CD4-positive, alpha-beta T cell treated with Interleukin-10 for 1 hour (primary cell): Measurements from ENCODE around the gene C16orf89.

Source experiments
- DNase-seq: peaks from one replicate; pipeline ENCODE4 v3.0.0-alpha.2; 2020

C16orf89 gene

GRCh38 chr16:5027575-5028235, 38.1 kb downstream of the C16orf89 start:
- no peak for DNase-seq

- no peak for DNase-seq
Measured at GRCh38 chr16:5027086-5027485, 38.7 kb downstream of the C16orf89 start.

GRCh38 chr16:5026664-5027063, 39.1 kb downstream of the C16orf89 start:
- DNase-seq = no peak

DNA sequence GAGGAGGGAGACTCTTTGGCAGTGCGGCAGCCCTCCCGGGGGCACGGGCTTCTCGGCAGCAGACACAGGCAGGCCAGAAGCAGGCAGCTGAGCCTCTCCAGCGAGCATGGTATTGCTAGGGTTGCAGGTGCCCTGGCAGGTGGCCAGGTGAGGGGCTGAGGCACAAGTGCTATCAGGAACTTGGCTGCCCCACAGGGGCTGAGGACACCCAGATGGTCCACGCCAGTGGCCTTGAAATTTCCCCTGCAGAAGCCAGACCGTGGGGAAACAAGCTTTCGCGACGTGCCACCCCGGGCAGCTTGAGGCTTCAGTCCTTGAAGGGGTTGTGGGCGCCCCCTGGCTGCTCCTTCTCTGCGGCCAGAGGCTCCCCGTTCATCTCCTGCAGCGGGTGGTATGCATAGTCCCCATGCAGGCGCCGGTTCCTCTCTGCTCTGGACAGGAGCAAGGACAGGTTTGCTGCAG, 40.6 kb downstream of the C16orf89 start:
- DNase-seq = no peak

GRCh38 chr16:5024632-5025031, 41.1 kb downstream of the C16orf89 start:
- DNase-seq = no peak

- DNase-seq = no peak
Measured at GRCh38 chr16:5022521-5022920, 43.2 kb downstream of the C16orf89 start.

DNA sequence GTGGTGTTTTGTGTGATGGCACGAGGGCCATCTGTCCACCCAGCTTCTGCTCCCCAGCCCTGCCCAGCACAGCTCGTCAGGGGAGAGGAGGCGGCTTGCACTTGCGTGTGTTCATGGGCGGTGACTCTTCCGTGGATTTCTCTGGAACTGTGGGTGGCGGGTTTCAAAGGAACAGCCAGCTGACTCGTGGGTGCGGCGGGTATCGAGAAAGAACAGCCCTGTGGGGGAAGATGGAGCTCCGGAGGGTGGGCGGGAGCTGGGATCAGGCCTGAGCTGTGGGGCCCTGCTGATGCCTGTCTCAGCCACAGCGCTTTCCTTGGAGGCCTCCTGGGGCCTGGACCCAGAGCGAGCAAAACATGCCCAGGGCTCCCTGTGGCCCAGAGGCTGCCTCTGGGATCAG, 45.2 kb downstream of the C16orf89 start:
- DNase-seq = no peak

DNA sequence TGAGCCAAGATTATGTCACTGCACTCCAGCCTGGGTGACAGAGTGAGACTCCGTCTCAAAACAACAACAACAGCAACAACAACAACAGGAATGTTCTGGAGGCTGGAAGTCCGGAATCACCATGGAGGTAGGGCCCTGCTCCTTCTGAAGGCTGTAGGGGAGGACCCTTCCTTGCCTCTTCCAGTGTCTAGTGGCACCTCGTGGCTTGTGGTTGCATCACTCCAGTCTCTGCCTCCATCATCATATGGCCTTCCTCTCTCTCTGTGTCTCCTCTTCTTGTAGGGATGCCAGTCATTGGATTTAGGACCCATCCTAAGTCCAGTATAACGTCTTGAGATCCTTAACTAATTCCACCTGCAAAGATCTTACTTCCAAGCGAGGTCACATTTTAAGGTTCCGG, 46.0 kb downstream of the C16orf89 start:
- DNase-seq = no peak

GRCh38 chr16:5018793-5019192, 47.0 kb downstream of the C16orf89 start:
- no peak for DNase-seq

DNA sequence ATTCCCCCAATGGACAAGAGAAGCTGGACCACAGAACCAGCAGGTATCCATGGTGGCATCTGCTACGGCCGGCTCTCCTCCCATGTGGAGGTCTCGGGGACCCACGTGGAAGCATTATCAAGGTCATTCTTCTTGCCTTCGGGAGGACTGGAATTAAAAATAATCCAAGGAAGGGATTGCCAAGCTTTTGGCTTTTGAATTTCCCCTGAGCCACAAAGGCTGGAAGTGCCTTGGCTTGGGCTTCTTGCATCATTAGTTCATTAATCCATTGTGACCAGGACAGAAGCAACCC, 48.1 kb downstream of the C16orf89 start:
- no peak for DNase-seq

GRCh38 chr16:5016967-5017677, 48.6 kb downstream of the C16orf89 start:
- DNase-seq = no peak

GRCh38 chr16:5015887-5016286, 49.9 kb downstream of the C16orf89 start:
- no peak for DNase-seq

DNA sequence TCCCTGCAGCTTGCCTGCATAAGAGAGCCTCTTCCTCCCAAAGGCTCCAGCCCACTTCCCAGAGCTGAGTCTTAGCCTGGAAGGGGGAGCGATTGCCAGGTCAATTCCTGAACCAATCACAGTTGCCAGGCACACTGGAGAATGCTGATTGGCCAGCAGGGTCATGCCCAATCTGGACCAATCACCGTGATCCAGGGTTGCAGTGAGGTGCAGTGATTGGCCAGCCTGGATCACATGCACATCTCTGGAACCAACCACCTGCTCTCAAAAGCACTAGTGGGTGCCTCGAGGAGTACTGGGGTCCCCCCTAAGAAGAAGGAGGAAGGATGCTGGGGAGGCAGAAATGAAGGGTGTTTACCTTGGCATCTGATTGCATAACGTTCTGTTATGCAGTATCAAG, 50.4 kb downstream of the C16orf89 start:
- DNase-seq = no peak

GRCh38 chr16:5012887-5013286, 52.9 kb downstream of the C16orf89 start:
- DNase-seq = no peak

DNA sequence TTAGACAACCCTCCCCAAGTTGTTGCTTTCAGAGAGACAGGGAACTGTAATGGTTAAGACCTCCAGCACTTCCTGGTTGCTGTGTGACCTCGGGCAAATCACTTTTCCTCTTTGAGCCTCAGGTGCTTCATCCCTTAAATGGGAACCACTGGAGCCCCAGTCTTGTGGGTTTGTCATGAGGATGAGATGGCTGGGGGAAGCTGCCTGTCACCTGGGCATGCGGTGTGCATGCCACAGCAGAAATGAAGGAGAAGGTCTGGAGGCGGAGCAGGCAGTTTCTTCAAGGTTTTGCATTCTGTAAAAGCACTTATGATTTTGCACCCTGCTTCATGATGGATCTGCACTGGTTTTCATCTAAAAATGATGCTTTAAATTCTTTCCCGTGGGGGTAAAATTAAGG, 54.1 kb downstream of the C16orf89 start:
- DNase-seq = no peak

DNA sequence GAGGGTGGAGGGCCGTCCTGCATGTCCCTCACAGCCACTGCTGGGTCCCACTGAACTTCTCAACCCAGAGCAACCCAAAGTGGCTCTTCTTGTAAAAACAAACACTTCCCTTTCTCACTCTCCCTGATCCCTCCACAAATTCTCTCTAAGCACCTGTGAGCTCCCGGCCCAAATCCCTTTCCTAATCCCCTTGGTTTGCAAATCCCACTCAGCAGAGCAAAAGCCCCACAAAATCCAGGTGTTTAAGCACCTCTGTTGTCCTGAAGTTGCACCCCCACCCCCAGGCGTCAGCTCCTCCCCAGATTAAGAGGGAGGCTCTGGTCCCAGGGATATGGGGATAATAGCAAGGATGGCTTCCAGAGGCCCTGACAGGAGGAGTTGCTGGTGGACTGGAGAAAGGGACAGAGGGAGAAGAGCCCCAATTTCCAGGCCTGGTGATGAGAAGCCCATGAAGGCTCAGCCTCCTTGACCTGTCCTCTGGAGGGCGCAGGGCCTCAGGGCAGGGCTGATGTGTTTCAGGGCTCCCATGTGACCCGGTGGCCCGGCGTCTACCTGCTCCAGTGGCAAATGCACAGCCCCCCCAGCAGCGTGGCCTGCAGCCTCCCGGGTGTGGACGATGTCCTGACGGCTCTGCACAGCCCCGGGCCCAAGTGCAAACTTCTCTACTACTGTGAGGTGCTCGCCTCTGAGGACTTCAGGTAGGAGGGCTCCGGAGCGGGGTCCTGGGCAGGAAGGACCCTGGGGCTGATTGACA, 55.0 kb downstream of the C16orf89 start:
- no peak for DNase-seq

DNA sequence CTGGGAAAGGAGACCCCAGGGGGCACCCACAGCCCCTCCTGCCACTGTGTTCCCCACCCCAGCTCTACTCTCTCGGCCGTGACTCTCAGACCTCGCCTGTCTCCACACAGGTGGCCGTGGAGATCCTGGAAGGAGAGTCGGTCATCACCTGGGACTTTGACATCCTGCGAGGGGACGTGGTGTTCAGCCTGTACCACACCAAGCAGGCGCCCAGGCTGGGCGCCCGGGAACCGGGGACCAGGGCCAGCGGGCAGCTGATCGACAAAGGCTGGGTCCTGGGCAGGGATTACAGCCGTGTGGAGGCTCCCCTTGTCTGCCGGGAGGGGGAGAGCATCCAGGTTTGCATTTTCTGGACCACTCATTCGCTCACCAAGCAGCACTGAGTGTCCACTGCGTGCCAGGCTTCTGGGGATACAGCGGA, 57.4 kb downstream of the C16orf89 start:
- no peak for DNase-seq

DNA sequence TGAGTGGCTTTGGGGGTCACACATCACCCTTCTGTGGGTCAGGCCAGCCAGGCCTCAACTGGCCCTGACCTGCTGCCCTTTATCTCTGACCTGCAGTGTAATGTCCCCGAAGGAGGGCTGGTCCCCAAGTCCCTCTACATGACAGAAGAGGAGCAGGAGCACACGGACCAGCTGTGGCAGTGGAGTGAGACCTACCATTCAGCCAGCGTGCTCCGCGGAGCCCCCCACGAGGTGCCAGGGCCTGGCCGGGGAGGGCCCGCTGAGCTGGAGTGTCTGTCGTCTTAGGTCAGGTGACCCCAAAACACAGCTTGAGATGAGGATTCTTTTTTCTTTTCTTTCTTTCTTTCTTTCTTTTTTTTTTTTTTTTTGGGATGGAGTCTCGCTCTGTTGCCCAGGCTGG, 58.5 kb downstream of the C16orf89 start:
- DNase-seq = no peak

- no peak for DNase-seq
Measured at GRCh38 chr16:5006348-5007193, 59.2 kb downstream of the C16orf89 start.

DNA sequence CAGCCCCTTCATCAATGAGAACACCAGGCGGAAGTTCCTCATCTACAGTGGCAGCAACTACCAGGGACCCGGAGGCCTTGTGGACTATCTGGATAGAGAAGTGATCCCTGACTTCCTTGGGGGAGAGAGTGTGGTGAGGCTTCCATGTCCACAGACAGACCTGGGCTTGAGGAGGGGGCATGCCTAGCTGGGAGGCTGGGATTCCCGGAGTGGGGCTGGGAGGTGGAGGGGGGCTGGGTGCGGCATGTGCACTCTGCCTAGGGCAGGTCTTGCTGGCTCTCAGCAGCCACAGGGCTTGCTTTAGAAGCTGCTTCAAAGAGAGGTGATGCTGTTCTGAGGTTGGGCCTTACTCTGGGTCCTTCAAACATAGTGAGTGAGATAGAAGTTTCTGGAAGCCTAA, 59.8 kb downstream of the C16orf89 start:
- DNase-seq = no peak

DNA sequence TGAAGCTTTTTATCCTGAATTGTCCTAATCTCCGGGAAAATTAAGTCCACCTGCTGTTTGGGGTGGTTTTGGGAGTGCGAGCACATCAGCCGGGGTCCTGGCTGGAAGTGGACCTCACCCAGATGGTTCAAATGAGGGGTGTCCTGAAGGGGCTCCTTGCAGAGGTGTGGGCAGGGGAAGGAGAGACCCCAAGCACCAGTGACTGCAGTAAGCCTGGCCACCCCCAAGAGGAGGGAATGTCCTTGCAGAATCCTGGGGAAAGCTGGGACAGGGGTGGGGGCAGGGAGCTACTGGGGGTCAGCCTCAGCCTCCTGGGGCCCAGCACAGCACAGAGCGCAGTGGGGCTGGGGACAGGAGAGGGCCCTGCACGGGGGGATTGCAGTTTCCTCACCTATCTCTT, 61.4 kb downstream of the C16orf89 start:
- no peak for DNase-seq

GRCh38 chr16:5003828-5004227, 61.9 kb downstream of the C16orf89 start:
- no peak for DNase-seq

DNA sequence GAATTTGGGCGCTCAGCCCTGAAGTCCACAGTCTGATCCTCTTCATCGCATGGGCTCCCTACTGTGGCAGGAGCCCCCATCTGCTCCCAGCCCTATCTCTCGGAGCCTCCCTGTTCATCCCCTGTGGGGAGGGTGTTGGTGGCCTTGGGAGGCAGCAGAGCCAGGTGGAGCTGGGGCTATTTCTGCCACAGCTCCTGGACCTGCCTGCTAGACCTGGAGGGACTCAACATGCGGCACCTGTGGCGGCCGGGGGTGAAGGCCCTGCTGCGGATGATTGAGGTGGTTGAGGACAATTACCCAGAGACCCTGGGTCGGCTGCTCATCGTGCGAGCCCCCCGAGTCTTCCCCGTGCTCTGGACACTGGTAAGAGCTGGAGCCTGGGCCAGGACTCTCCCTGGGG, 62.5 kb downstream of the C16orf89 start:
- DNase-seq = no peak
